K562 (cell line): Measurements from ENCODE around the gene NCDN. TPM values are rescaled to one million over a fixed set of nuclear protein-coding genes. Genes with fewer than 3 reads are reported as not detected.

Experiments
- CBFB ChIP-seq: sonication (generic); formaldehyde crosslinking; IDR thresholded peaks from 2 replicates; pipeline ENCODE4 v1.4.0; 2020; ENCODE audit warnings: mild to moderate bottlenecking, missing genetic modification reagents
- EP400 ChIP-seq: fragments of 450-650 bp; IDR thresholded peaks from 2 replicates; pipeline ENCODE4 v1.6.1; 2017; ENCODE audit warnings: antibody characterized with exemption, mild to moderate bottlenecking, moderate library complexity
- FOXM1 ChIP-seq, 2 experiments: fragments of 450-650 bp in 1 of 2; sonication (generic) in 1 of 2; formaldehyde crosslinking in 1 of 2; IDR thresholded peaks; 2 replicates each; pipeline versions ENCODE4 v1.6.1 to v1.9.0; 2017 to 2022; ENCODE audit warnings: low read depth in 2 of 2, mild to moderate bottlenecking in 2 of 2, missing genetic modification reagents in 1 of 2, moderate library complexity in 1 of 2
- GABPB1 ChIP-seq: sonication (generic); formaldehyde crosslinking; IDR thresholded peaks from 2 replicates; pipeline ENCODE4 v1.8.0; 2022; ENCODE audit warnings: mild to moderate bottlenecking, missing genetic modification reagents
- HMG20B ChIP-seq: fragments of 250-450 bp; sonication (Bioruptor Pico); IDR thresholded peaks from 2 replicates; pipeline ENCODE4 v1.5.0; 2021; ENCODE audit warnings: mild to moderate bottlenecking
- HMGXB4 ChIP-seq: sonication (generic); formaldehyde crosslinking; IDR thresholded peaks from 2 replicates; pipeline ENCODE4 v1.8.1; 2023; ENCODE audit warnings: mild to moderate bottlenecking, missing genetic modification reagents
- LCOR ChIP-seq: sonication (generic); formaldehyde crosslinking; IDR thresholded peaks from 2 replicates; pipeline ENCODE4 v1.8.0; 2022; ENCODE audit warnings: mild to moderate bottlenecking, missing genetic modification reagents
- LEF1 ChIP-seq: fragments of 450-650 bp; IDR thresholded peaks from 2 replicates; pipeline ENCODE4 v1.6.1; 2016; ENCODE audit warnings: mild to moderate bottlenecking
- MYBL2 ChIP-seq, 2 experiments: fragments of 450-650 bp in 1 of 2; sonication (generic) in 1 of 2; formaldehyde crosslinking in 1 of 2; IDR thresholded peaks; 2 replicates each; pipeline versions ENCODE4 v1.6.1 to v1.8.1; 2017 to 2022; ENCODE audit warnings: borderline replicate concordance in 1 of 2, inconsistent platforms in 1 of 2, low read depth in 1 of 2, mild to moderate bottlenecking in 1 of 2, missing genetic modification reagents in 1 of 2, moderate library complexity in 1 of 2
- MYNN ChIP-seq, 2 experiments: sonication (generic); formaldehyde crosslinking in 1 of 2; IDR thresholded peaks; 2 replicates each; pipeline versions ENCODE4 v1.5.0 to v1.6.1; 2016 to 2020; ENCODE audit warnings: antibody characterized with exemption in 1 of 2, missing genetic modification reagents in 1 of 2
- POLR2A ChIP-seq: fragments of 450-650 bp; conservative IDR thresholded peaks from 2 replicates; pipeline ENCODE4 v1.6.1; 2016
- PRDM10 ChIP-seq: fragments of 450-650 bp; IDR thresholded peaks from 2 replicates; pipeline ENCODE4 v1.6.1; 2018; ENCODE audit not compliant: partially characterized antibody
- RBM14 ChIP-seq: fragments of 200-400 bp; formaldehyde crosslinking; IDR thresholded peaks from 2 replicates; pipeline ENCODE4 v1.6.1; 2018; ENCODE audit warnings: low read depth, mild to moderate bottlenecking, low read length, moderate library complexity, borderline replicate concordance; ENCODE audit not compliant: insufficient read depth
- RBM15 ChIP-seq: fragments of 200-400 bp; formaldehyde crosslinking; IDR thresholded peaks from 2 replicates; pipeline ENCODE4 v1.6.1; 2018; ENCODE audit warnings: mild to moderate bottlenecking, low read length, moderate library complexity; ENCODE audit not compliant: insufficient read depth
- RHOXF2B ChIP-seq: fragments of 250-450 bp; sonication (Bioruptor Pico); conservative IDR thresholded peaks from 2 replicates; pipeline ENCODE4 v1.5.1; 2021
- RNF2 ChIP-seq: sonication (generic); IDR thresholded peaks from 2 replicates; pipeline ENCODE4 v1.6.1; 2016
- SIRT6 ChIP-seq: IDR thresholded peaks from one replicate; pipeline ENCODE4 v1.6.1; 2012; ENCODE audit warnings: low read depth, mild to moderate bottlenecking, control low read depth, inconsistent platforms, low read length, moderate library complexity
- TAL1 ChIP-seq: fragments of 450-650 bp; IDR thresholded peaks from 2 replicates; pipeline ENCODE4 v1.6.1; 2016; ENCODE audit warnings: mild to moderate bottlenecking
- WHSC1 ChIP-seq: IDR thresholded peaks from one replicate; pipeline ENCODE4 v1.6.1; 2012; ENCODE audit warnings: low read length, control low read depth, inconsistent platforms
- ZNF324 ChIP-seq: fragments of 250-450 bp; sonication (Bioruptor Pico); IDR thresholded peaks from 2 replicates; pipeline ENCODE4 v1.4.0; 2020; ENCODE audit warnings: mild to moderate bottlenecking
- polyA plus RNA-seq, 8 experiments: library from polyadenylated mRNA; depleted of rRNA in 4 of 8; stranded (reverse) in 5 of 8; unstranded in 3 of 8; fragments of >200 nt; fragmentation: Nextera tagmentation in 2 of 8; fragmentation: Illumina TruSeq in 1 of 8; extraction: Ambion mirVana in 2 of 8; extraction: Trizol in 1 of 8; gene quantifications; 2 replicates each; pipeline versions ENCODE4 v1.2.1 to v1.2.3, GENCODE V29; 2011 to 2014; ENCODE audit warnings: inconsistent platforms in 1 of 8, missing spikeins in 1 of 8
- total RNA-seq, 7 experiments: library from RNA; depleted of rRNA in 6 of 7; stranded (reverse); fragments of >200 nt in 6 of 7; fragmentation: Illumina TruSeq in 2 of 7; extraction: Trizol in 2 of 7; gene quantifications; 2 replicates each; pipeline versions ENCODE4 v1.2.1 to v1.2.3, GENCODE V29; 2011 to 2021; ENCODE audit warnings: low replicate concordance in 1 of 7
- TF ChIP-seq, protein P1 (sequence below): fragments of 450-650 bp; IDR thresholded peaks from 2 replicates; pipeline ENCODE4 v1.6.1; 2016; ENCODE audit warnings: mild to moderate bottlenecking

The NCDN gene
- total and polyA plus RNA-seq, 9 of the 15 experiments (the other 6 are each of a cell fraction or from before 2014, with no cell fraction given) = 1.9 to 35.1 (median 10.7) TPM

GRCh38 chr1:35557118-35557610, 435 bp upstream of the NCDN start, which contains the start of gene KIAA0319L (continued):
- TF ChIP-seq POLR2A = peak; percentile 94
- no peak for TF ChIP-seq TAL1
- peak; percentile 95 for TF ChIP-seq GABPB1 (CRISPR knock-in tag)
- TF ChIP-seq LCOR (CRISPR knock-in tag) = peak; percentile 37; the same call in 1 of the 2 replicates
- no peak for TF ChIP-seq EP400
- TF ChIP-seq RBM15 = no peak
- TF ChIP-seq HMGXB4 (CRISPR knock-in tag) = peak; percentile 84; the same call in 1 of the 2 replicates
- no peak for TF ChIP-seq SIRT6
- TF ChIP-seq HMG20B (CRISPR knock-in tag) = no peak
- no peak for TF ChIP-seq RHOXF2B (CRISPR knock-in tag)
- TF ChIP-seq PRDM10 = no peak
- TF ChIP-seq WHSC1 = no peak
- peak; percentile 9; the same call in 1 of the 2 replicates for TF ChIP-seq RNF2
- TF ChIP-seq RBM14 = 0 out of 2 replicates have a peak, but pooled peaks have one; percentile 17
- 0 out of 2 replicates have a peak, but pooled peaks have one; percentile 39 for TF ChIP-seq CBFB
- TF ChIP-seq ZNF324 (CRISPR knock-in tag) = 0 out of 2 replicates have a peak, but pooled peaks have one; percentile 5
- TF ChIP-seq LEF1 = no peak
- TF ChIP-seq, protein P1, sequence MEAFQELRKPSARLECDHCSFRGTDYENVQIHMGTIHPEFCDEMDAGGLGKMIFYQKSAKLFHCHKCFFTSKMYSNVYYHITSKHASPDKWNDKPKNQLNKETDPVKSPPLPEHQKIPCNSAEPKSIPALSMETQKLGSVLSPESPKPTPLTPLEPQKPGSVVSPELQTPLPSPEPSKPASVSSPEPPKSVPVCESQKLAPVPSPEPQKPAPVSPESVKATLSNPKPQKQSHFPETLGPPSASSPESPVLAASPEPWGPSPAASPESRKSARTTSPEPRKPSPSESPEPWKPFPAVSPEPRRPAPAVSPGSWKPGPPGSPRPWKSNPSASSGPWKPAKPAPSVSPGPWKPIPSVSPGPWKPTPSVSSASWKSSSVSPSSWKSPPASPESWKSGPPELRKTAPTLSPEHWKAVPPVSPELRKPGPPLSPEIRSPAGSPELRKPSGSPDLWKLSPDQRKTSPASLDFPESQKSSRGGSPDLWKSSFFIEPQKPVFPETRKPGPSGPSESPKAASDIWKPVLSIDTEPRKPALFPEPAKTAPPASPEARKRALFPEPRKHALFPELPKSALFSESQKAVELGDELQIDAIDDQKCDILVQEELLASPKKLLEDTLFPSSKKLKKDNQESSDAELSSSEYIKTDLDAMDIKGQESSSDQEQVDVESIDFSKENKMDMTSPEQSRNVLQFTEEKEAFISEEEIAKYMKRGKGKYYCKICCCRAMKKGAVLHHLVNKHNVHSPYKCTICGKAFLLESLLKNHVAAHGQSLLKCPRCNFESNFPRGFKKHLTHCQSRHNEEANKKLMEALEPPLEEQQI = peak; percentile 23; the same call in 1 of the 2 replicates
- no peak for TF ChIP-seq MYBL2 (IDR thresholded peaks at IDR 0.05; ENCODE audit: low read depth)
- no peak for TF ChIP-seq MYBL2 (CRISPR knock-in tag; IDR thresholded peaks at IDR 0.05; ENCODE audit: borderline replicate concordance)
- no peak for TF ChIP-seq MYNN (IDR thresholded peaks at IDR 0.05)
- no peak for TF ChIP-seq MYNN (CRISPR knock-in tag; IDR thresholded peaks at IDR 0.05)
- TF ChIP-seq FOXM1 (IDR thresholded peaks at IDR 0.05; ENCODE audit: low read depth) = 0 out of 2 replicates have a peak, but pooled peaks have one; percentile 6
- TF ChIP-seq FOXM1 (CRISPR knock-in tag; IDR thresholded peaks at IDR 0.05; ENCODE audit: low read depth) = peak; percentile 93
